Osteocyte (in vitro differentiated cells): ENCODE data around the gene MEF2A. TPM values are rescaled to one million over a fixed set of nuclear protein-coding genes. Genes with fewer than 3 reads are reported as not detected.

Experiments used
- DNase-seq: peaks from one replicate; pipeline ENCODE4 v3.0.0; 2021; ENCODE audit warnings: mixed read lengths; ENCODE audit not compliant: unreplicated experiment; ENCODE audit errors: extremely low spot score
- H3K27ac Mint-ChIP-seq: one replicate; pipeline ENCODE4 v1.8.0; 2021; ENCODE audit warnings: mild to moderate bottlenecking, mixed read lengths; ENCODE audit not compliant: unreplicated experiment
- H3K27me3 Mint-ChIP-seq: one replicate; pipeline ENCODE4 v1.8.0; 2021; ENCODE audit warnings: mixed read lengths; ENCODE audit not compliant: unreplicated experiment
- H3K36me3 Mint-ChIP-seq: one replicate; pipeline ENCODE4 v1.8.0; 2021; ENCODE audit warnings: mixed read lengths; ENCODE audit not compliant: unreplicated experiment
- H3K4me1 Mint-ChIP-seq: one replicate; pipeline ENCODE4 v1.8.0; 2021; ENCODE audit warnings: mixed read lengths; ENCODE audit not compliant: unreplicated experiment
- H3K4me3 Mint-ChIP-seq: one replicate; pipeline ENCODE4 v1.8.0; 2021; ENCODE audit warnings: mild to moderate bottlenecking, moderate library complexity, mixed read lengths; ENCODE audit not compliant: unreplicated experiment
- H3K9me3 Mint-ChIP-seq: one replicate; pipeline ENCODE4 v1.8.0; 2021; ENCODE audit warnings: mixed read lengths; ENCODE audit not compliant: unreplicated experiment
- CTCF ChIP-seq: fragments of 200-600 bp; sonication (generic); IDR thresholded peaks from 2 replicates; pipeline ENCODE4 v1.5.0; 2021; ENCODE audit warnings: antibody characterized with exemption, mild to moderate bottlenecking, moderate library complexity
- total RNA-seq: library from RNA; stranded (reverse); gene quantifications from 2 replicates; pipeline ENCODE4 v1.2.1, GENCODE V29; 2021

Gene MEF2A
- total RNA-seq, 1 donor from 2014 or later, result 97.8 TPM

- peak overlapping the region; percentile 94 for H3K27ac Mint-ChIP-seq
- DNase-seq, result peak; percentile 88
- TF ChIP-seq CTCF, result no peak
- peaks cover 37% of the 10 kb centered on the region for H3K36me3 Mint-ChIP-seq
- H3K4me1 Mint-ChIP-seq, result peaks cover 62% of the 10 kb centered on the region
- no peaks in the 10 kb centered on the region for H3K27me3 Mint-ChIP-seq
- H3K9me3 Mint-ChIP-seq, result no peaks in the 10 kb centered on the region
- H3K4me3 Mint-ChIP-seq, result peak overlapping the region; percentile 27
These were observed 142.8 kb downstream of the MEF2A start for GRCh38 chr15:99708563-99708962.

- Mint-ChIP-seq H3K27ac (peak overlapping the region; percentile 94), H3K27me3 (no peaks in the 10 kb centered on the region), H3K9me3 (no peaks in the 10 kb centered on the region), H3K4me1 (peaks cover 54% of the 10 kb centered on the region), H3K36me3 (peaks cover 37% of the 10 kb centered on the region), H3K4me3 (no peak overlapping the region)
- no peak for DNase-seq
- TF ChIP-seq CTCF, result no peak
These were observed 143.6 kb downstream of the MEF2A start for GRCh38 chr15:99709243-99709986.

GRCh38 chr15:99711625-99712024 lies 145.8 kb downstream of the MEF2A start:
- H3K36me3 Mint-ChIP-seq, result peaks cover 49% of the 10 kb centered on the region
- peak overlapping the region; percentile 27 for H3K27ac Mint-ChIP-seq
- no peaks in the 10 kb centered on the region for H3K9me3 Mint-ChIP-seq
- H3K4me1 Mint-ChIP-seq, result peaks cover 63% of the 10 kb centered on the region
- no peaks in the 10 kb centered on the region for H3K27me3 Mint-ChIP-seq
- no peak for DNase-seq
- no peak for TF ChIP-seq CTCF
- H3K4me3 Mint-ChIP-seq, result no peak overlapping the region

- Mint-ChIP-seq H3K9me3 (no peaks in the 10 kb centered on the region), H3K4me1 (peaks cover 63% of the 10 kb centered on the region), H3K36me3 (peaks cover 49% of the 10 kb centered on the region), H3K4me3 (no peak overlapping the region), H3K27ac (no peak overlapping the region), H3K27me3 (no peaks in the 10 kb centered on the region)
- DNase-seq, result no peak
- no peak for TF ChIP-seq CTCF
These were observed 146.6 kb downstream of the MEF2A start for GRCh38 chr15:99712415-99712814.

- peaks cover 38% of the 10 kb centered on the region for H3K36me3 Mint-ChIP-seq
- no peaks in the 10 kb centered on the region for H3K9me3 Mint-ChIP-seq
- H3K4me3 Mint-ChIP-seq, result peak overlapping the region; percentile 14
- H3K4me1 Mint-ChIP-seq, result peaks cover 52% of the 10 kb centered on the region
- no peak for TF ChIP-seq CTCF
- DNase-seq, result peak; percentile 69
- no peaks in the 10 kb centered on the region for H3K27me3 Mint-ChIP-seq
- peak overlapping the region; percentile 77 for H3K27ac Mint-ChIP-seq
These were observed 150.8 kb downstream of the MEF2A start for GRCh38 chr15:99716540-99717095.
